ENCODE measurements around the gene PTP4A2.
A peak's percentile ranks its signal among the peaks of the same experiment; 100 is the strongest.

PTP4A2 gene

GRCh38 chr1:31938184-31938975 lies at the start of gene PTP4A2:
Gene PTP4A2, minus strand, starts transcription at chr1:31938368. Its CDS starts 19,303 bp downstream, at chr1:31919065.
- peak; percentile 87 for DNase-seq

GRCh38 chr1:31987135-31987619 lies 49.0 kb upstream of the PTP4A2 start:
- no peak for DNase-seq

GRCh38 chr1:31985430-31985829 lies 47.3 kb upstream of the PTP4A2 start:
- peak; percentile 65 for DNase-seq

- DNase-seq, result peak; percentile 81
Observed at GRCh38 chr1:31984419-31985347, 46.5 kb upstream of the PTP4A2 start.

- DNase-seq, result peak; percentile 61
Observed at GRCh38 chr1:31981972-31982371, 43.8 kb upstream of the PTP4A2 start.

GRCh38 chr1:31981456-31981839 lies 43.3 kb upstream of the PTP4A2 start:
- peak; percentile 29 for DNase-seq

GRCh38 chr1:31980835-31981455 lies 42.8 kb upstream of the PTP4A2 start:
- no peak for DNase-seq

- DNase-seq, result no peak
Observed at GRCh38 chr1:31978843-31979400, 40.8 kb upstream of the PTP4A2 start.

GRCh38 chr1:31977385-31978131 lies 39.4 kb upstream of the PTP4A2 start:
- DNase-seq, result no peak

- no peak for DNase-seq
Observed at GRCh38 chr1:31976401-31976800, 38.2 kb upstream of the PTP4A2 start.

GRCh38 chr1:31970873-31971272 lies 32.7 kb upstream of the PTP4A2 start:
- no peak for DNase-seq

- DNase-seq, result no peak
Observed at GRCh38 chr1:31961536-31961935, 23.4 kb upstream of the PTP4A2 start.

GRCh38 chr1:31959521-31960340 lies 21.6 kb upstream of the PTP4A2 start:
- no peak for DNase-seq

- peak; percentile 47 for DNase-seq
Observed at GRCh38 chr1:31957701-31958674, 19.8 kb upstream of the PTP4A2 start.

GRCh38 chr1:31955917-31956736 lies 18.0 kb upstream of the PTP4A2 start:
- peak; percentile 91 for DNase-seq

- DNase-seq, result no peak
Observed at GRCh38 chr1:31954607-31955283, 16.6 kb upstream of the PTP4A2 start.

GRCh38 chr1:31952825-31953220 lies 14.7 kb upstream of the PTP4A2 start:
- DNase-seq, result no peak

GRCh38 chr1:31951276-31951675 lies 13.1 kb upstream of the PTP4A2 start:
- DNase-seq, result no peak
